Measurements from ENCODE around the gene SLC25A26. TPM values are rescaled to one million over a fixed set of nuclear protein-coding genes. Genes with fewer than 3 reads are reported as not detected.

The SLC25A26 gene
- total RNA-seq, 1 donor from 2014 or later: 13.1 TPM

DNA sequence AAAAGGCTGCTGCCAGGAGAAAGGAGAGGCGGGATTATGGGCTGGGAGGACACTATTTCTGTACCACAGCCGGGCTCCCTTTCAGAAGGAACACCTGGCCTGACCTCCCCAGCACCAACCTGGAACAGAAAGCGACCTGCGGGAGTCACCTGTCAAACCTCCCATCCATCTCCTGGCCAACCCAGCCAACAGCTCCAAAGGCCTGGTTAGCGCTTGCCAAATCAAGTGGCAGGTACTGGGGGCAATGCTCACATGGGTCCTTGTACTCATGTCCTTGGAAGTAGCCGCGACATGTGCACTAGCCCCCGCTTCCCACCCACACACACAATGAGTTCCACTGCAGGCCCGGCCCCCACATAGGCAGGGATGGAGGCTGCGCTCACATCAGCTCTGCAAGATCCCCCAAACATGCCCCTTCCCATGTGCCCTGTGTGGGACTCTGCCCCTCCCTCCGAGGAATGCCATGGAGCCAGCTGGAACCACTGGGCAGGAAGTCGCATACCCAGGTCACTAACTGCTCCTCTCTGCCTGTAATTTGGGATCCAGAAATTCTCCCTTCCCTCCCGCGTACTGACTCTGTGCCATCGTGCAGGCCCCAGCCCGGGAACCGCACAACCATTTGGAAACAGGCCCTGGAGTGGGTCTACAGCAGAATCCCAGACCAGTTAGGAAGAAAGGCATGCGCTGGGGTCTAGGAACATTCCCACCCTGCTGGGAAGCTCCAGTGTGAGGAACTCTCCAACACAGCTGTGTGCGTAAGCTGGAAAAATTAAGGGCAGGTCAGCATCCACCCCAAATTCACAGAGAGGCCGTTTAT is 181.1 kb downstream of the SLC25A26 start:
- no peaks in the 10 kb centered on the region for H3K27me3 Mint-ChIP-seq (ENCODE audit: low read depth)
- peaks cover 86% of the 10 kb centered on the region for H3K4me1 Mint-ChIP-seq (ENCODE audit: low read depth)
- H3K36me3 Mint-ChIP-seq (ENCODE audit: low read depth): peaks cover 29% of the 10 kb centered on the region
- H3K4me3 Mint-ChIP-seq (ENCODE audit: unreplicated experiment): no peak overlapping the region
- no peak for DNase-seq (ENCODE audit: low spot score)
- no peaks in the 10 kb centered on the region for H3K9me3 Mint-ChIP-seq (ENCODE audit: low read depth)
- peak overlapping the region; percentile 92 for H3K27ac Mint-ChIP-seq (ENCODE audit: unreplicated experiment)
- TF ChIP-seq, protein P1, sequence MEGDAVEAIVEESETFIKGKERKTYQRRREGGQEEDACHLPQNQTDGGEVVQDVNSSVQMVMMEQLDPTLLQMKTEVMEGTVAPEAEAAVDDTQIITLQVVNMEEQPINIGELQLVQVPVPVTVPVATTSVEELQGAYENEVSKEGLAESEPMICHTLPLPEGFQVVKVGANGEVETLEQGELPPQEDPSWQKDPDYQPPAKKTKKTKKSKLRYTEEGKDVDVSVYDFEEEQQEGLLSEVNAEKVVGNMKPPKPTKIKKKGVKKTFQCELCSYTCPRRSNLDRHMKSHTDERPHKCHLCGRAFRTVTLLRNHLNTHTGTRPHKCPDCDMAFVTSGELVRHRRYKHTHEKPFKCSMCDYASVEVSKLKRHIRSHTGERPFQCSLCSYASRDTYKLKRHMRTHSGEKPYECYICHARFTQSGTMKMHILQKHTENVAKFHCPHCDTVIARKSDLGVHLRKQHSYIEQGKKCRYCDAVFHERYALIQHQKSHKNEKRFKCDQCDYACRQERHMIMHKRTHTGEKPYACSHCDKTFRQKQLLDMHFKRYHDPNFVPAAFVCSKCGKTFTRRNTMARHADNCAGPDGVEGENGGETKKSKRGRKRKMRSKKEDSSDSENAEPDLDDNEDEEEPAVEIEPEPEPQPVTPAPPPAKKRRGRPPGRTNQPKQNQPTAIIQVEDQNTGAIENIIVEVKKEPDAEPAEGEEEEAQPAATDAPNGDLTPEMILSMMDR (IDR thresholded peaks at IDR 0.05): no peak

DNA sequence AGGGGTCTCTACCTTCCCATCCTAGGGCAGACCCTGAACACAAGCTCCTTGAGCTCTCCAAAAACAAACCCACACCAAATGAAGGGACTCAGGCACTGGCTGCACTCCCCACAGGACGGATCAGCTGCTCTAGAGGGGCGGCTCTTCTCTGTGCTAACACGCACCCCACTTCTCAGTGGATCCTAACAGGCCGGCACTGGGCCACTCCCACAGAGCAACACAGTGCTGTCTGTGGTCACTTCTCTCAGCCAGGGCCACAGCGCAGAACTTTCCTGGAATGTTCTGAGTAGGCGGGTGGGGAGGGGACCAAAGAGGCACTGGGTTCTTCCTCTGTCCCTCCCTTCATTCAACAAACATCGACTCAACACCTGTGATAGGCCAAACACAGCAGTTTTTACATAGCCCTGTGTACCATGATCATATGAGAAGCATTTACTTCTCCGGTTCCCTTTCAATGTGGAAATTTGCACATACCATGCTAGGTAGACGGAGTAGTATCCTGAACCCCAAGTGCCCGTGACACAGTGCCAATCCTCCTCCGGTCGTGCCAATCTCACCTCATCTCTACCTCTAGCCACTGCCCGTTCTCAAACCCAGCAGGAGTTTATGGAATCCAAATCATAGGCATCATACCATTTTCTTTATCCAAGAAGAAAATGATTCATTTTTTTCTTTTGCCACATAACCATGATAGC is 181.9 kb downstream of the SLC25A26 start:
- no peaks in the 10 kb centered on the region for H3K27me3 Mint-ChIP-seq (ENCODE audit: low read depth)
- peak overlapping the region; percentile 91 for H3K27ac Mint-ChIP-seq (ENCODE audit: unreplicated experiment)
- H3K9me3 Mint-ChIP-seq (ENCODE audit: low read depth): no peaks in the 10 kb centered on the region
- DNase-seq (ENCODE audit: low spot score): no peak
- peaks cover 84% of the 10 kb centered on the region for H3K4me1 Mint-ChIP-seq (ENCODE audit: low read depth)
- H3K4me3 Mint-ChIP-seq (ENCODE audit: unreplicated experiment): no peak overlapping the region
- peaks cover 28% of the 10 kb centered on the region for H3K36me3 Mint-ChIP-seq (ENCODE audit: low read depth)
- TF ChIP-seq, protein P1 (IDR thresholded peaks at IDR 0.05): no peak

DNA sequence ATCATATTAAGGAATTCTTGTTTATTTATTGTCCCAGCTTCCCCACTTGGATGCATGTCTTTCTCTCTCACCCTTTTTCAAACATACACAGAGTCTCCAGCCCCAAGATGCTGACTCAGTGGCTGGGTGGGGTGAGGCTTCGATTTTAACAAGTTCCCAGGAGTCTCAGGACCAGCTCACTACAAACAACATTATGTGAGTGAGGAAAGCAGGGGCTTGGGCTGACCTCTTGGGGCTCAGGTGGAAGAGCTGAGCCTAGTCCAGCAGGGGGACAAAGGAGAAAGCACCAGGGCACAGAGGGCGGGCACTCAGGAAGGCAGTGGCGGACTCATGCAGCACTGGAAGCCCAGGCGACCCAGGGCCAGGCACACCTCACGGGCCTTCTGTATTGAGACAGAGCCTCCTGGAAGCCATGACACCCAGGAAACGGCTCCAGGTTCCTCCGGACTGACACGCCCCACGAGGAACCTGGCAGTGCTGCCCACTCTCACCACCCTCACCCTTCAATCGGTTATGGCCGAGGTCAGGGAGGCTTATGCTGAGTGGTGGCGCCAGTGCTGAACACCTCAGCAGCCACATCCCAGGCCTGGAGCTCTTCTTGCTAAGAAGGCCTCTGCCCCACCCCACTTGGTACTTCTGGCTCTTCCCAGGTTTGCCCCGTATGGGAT is 182.7 kb downstream of the SLC25A26 start:
- no peak for DNase-seq (ENCODE audit: low spot score)
- peaks cover 81% of the 10 kb centered on the region for H3K4me1 Mint-ChIP-seq (ENCODE audit: low read depth)
- H3K9me3 Mint-ChIP-seq (ENCODE audit: low read depth): no peaks in the 10 kb centered on the region
- peak overlapping the region; percentile 91 for H3K27ac Mint-ChIP-seq (ENCODE audit: unreplicated experiment)
- no peaks in the 10 kb centered on the region for H3K27me3 Mint-ChIP-seq (ENCODE audit: low read depth)
- TF ChIP-seq, protein P1 (IDR thresholded peaks at IDR 0.05): no peak
- H3K4me3 Mint-ChIP-seq (ENCODE audit: unreplicated experiment): no peak overlapping the region
- peaks cover 24% of the 10 kb centered on the region for H3K36me3 Mint-ChIP-seq (ENCODE audit: low read depth)

DNA sequence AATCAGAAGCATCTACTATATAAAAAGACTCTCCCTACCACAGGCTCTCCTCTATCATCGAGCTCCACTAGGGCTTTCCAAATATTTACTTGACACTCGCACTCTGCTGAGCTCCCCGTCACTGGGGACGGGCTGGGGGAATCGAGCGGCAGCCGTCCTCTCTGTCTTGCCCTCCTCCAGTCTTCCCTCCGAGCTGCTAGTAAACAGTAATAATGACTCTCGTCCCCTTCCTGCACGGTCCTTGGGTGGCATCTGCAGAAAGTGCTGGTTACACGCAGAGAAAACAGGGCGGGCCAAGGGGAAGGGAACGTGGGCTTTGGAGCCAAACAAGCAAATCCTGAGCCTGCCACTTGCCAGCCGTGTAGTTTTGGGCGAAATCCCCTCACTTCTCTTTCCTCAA is 183.4 kb downstream of the SLC25A26 start:
- Mint-ChIP-seq H3K4me1 (ENCODE audit: low read depth) (peaks cover 81% of the 10 kb centered on the region), H3K9me3 (ENCODE audit: low read depth) (no peaks in the 10 kb centered on the region), H3K27ac (ENCODE audit: unreplicated experiment) (peak overlapping the region; percentile 37), H3K27me3 (ENCODE audit: low read depth) (no peaks in the 10 kb centered on the region), H3K36me3 (ENCODE audit: low read depth) (peaks cover 29% of the 10 kb centered on the region), H3K4me3 (ENCODE audit: unreplicated experiment) (peak overlapping the region; percentile 2)
- TF ChIP-seq, protein P1 (IDR thresholded peaks at IDR 0.05): no peak
- no peak for DNase-seq (ENCODE audit: low spot score)
